Measurements from ENCODE around the gene PATL1. TPM values are rescaled to one million over a fixed set of nuclear protein-coding genes. Genes with fewer than 3 reads are reported as not detected.

PATL1 gene
- total and polyA plus RNA-seq, 8 donors = 4.5 to 12.9 (median 7.2) TPM

DNA sequence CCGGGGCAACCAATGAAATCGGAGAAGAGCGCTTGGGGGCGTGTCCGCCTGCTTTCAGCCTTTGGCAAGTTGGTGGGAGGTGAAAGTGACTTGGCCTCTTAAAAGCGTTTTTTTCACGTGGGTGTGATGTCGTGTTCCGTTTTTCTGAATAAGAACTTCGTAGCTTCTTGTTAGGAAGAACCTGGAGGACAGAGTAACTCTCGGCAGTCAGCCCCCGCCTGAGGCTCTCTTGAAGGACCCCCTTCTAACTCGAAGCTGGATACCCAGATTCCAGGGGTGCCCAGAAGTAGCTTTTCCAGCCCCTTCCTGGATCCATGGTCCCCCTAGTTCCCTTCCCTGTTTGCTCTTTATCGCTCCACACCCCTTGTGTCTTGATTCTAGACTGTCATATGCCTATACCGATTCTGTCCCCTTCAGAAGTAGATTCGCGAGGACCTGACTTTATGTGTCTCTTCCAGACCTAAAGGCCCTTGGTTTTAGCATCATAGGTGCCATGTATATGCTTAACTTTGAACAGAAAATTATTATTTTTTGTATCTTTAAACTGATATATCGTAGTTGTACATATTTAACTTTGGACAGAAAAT is 52.3 kb downstream of the PATL1 start:
- intact Hi-C loops (cut with DNase I) = no loop called here
- ATAC-seq (no peak), FAIRE-seq (no peak)

DNA sequence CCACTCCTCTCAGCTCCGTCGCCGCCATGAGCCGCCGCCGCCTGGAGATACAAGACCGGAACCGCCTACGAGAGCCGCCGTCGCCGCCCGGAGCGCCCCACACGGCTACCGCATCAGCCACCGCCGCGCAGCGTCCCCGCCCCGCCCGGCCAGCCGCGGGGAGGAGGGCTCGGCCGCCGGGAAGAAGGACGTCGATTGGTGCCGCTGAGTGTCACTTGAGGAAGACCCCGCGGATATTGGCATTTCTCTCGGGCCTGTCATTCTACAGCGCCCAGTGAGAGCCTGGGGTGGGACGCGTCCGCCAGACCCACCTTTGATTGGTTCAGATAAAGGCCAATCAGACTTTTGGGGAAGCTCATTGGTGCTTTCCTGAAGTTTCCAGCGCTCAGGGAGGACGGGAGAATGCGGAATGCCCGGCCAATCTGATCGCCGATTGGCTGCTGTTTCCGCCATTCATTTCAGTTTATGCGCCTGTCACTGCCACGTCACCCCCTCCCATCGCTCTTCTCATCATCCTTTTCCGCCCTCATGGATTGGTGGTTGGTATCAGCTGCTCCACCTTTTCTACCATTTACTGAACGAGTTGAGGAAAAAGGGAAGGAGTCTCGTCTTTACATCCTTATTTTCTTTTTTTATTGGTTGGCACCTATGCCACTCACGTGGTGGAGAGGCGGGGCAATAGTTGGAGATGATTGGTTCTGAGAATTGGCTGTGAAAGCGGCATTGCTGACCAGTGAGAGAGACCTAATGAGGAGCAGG is 53.0 kb downstream of the PATL1 start, which contains the start of gene OSBP:
Gene OSBP (minus strand): TSS at position 138 of the 759 bp plus-strand sequence. CDS start 110 bp downstream, at position 28.
- Histone ChIP-seq H3K27ac (peak within 1 kb of the TSS; percentile 87 to 96 (median 95)), H3K9me3 (no peaks in the 10 kb centered on the region), H3K4me3 (peak within 1 kb of the TSS; percentile 53 to 85 (median 78)), H3K4me1 (peaks cover 24 to 42% (median 35%) of the 10 kb centered on the region in 3 donors), H3K27me3 (no peaks in the 10 kb centered on the region), H3K36me3 (no peaks in the 10 kb centered on the region)
- WGBS, 2 donors = 0 to 1% methylated on average over 55 of the region's 55 CpGs
- DNase-seq = peak; percentile 93 to 100 (median 98)
- FAIRE-seq = peak; percentile 99
- peak; percentile 79 to 91 (median 83) for ATAC-seq
- TF ChIP-seq, protein P1, sequence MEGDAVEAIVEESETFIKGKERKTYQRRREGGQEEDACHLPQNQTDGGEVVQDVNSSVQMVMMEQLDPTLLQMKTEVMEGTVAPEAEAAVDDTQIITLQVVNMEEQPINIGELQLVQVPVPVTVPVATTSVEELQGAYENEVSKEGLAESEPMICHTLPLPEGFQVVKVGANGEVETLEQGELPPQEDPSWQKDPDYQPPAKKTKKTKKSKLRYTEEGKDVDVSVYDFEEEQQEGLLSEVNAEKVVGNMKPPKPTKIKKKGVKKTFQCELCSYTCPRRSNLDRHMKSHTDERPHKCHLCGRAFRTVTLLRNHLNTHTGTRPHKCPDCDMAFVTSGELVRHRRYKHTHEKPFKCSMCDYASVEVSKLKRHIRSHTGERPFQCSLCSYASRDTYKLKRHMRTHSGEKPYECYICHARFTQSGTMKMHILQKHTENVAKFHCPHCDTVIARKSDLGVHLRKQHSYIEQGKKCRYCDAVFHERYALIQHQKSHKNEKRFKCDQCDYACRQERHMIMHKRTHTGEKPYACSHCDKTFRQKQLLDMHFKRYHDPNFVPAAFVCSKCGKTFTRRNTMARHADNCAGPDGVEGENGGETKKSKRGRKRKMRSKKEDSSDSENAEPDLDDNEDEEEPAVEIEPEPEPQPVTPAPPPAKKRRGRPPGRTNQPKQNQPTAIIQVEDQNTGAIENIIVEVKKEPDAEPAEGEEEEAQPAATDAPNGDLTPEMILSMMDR (IDR thresholded peaks at IDR 0.05) = no peak
- intact Hi-C loops (cut with DNase I) = no loop called here

More for the DNA sequence above, 52.3 kb downstream of the PATL1 start:
- H3K9me3 ChIP-seq = no peaks in the 10 kb centered on the region
- TF ChIP-seq, protein P1 (IDR thresholded peaks at IDR 0.05) = no peak
- no peaks in the 10 kb centered on the region for H3K36me3 ChIP-seq
- peak overlapping the region; percentile 82 to 96 (median 89) for H3K27ac ChIP-seq
- peak in 3 of 6 donors; percentile 86 to 96 (median 96) for DNase-seq
- H3K4me1 ChIP-seq = peaks cover 20 to 35% (median 28%) of the 10 kb centered on the region in 3 donors
- H3K27me3 ChIP-seq = no peaks in the 10 kb centered on the region
- WGBS, 2 donors = 4% methylated on average over 18 of the region's 18 CpGs
- peak overlapping the region; percentile 5 to 48 (median 32) for H3K4me3 ChIP-seq

GRCh38 chr11:59615120-59615636 is 53.7 kb downstream of the PATL1 start:
- H3K27me3 ChIP-seq = no peaks in the 10 kb centered on the region
- H3K4me1 ChIP-seq = peaks cover 31 to 45% (median 41%) of the 10 kb centered on the region in 3 donors
- peak overlapping the region; percentile 87 to 96 (median 95) for H3K27ac ChIP-seq
- H3K9me3 ChIP-seq = no peaks in the 10 kb centered on the region
- peaks cover 0 to 2% (median 0%) of the 10 kb centered on the region in 3 donors for H3K36me3 ChIP-seq
- FAIRE-seq (no peak), DNase-seq (peak; percentile 62 to 87 (median 73)), ATAC-seq (peak in 1 of 4 donors; percentile 18)
- 0 to 1% methylated on average over 51 of the region's 51 CpGs for WGBS, 2 donors
- TF ChIP-seq, protein P1 (IDR thresholded peaks at IDR 0.05) = no peak
- peak overlapping the region; percentile 53 to 85 (median 78) for H3K4me3 ChIP-seq
- intact Hi-C loops (cut with DNase I) = no loop called here

DNA sequence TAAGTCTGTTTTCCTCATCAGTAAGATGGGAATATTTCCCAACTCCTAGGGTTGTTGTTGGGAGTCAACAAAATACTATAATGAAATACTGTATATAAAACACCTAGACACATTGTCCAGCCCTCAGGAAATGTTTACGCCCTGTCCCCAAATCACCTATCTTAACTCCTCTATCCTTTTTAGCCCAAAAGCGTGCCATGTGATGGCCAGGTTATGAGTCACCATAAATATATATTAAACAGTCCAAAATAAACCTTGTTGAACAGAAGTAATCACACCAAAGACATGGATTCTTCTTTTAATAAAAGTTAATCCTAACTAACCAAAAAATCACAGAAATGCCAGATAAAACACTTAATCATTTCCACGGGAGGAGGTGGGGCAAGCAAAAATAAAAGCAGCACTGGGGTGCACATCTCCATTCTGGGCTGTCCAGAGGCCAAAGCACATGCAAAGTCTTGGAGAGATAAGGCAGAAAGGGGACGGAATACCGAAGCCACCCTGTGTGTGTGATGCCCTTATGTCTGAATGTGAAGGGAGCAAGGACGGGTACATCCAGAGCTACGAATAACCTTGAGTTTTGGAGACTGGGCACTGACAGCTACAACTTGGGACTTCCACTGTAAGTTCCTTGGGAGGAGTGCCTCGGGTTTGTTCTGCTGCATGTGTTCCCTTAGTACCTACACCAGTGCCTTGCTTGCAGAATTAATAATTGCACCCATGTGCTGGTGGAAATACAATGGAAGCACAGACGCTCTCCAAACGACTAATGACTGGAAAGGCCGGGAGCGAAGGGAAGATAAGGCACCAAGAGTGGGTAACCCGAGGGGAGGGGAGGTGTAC is 54.3 kb downstream of the PATL1 start:
- intact Hi-C loops (cut with DNase I) = no loop called here
- 5 to 6% methylated on average over 13 of the region's 13 CpGs for WGBS, 2 donors

More for the DNA sequence above, 54.3 kb downstream of the PATL1 start:
- no peaks in the 10 kb centered on the region for H3K9me3 ChIP-seq
- peak in 1 of 6 donors; percentile 17 for DNase-seq
- H3K36me3 ChIP-seq = peaks cover 0 to 8% (median 1%) of the 10 kb centered on the region in 3 donors
- peak overlapping the region; percentile 53 to 85 (median 78) for H3K4me3 ChIP-seq
- TF ChIP-seq, protein P1 (IDR thresholded peaks at IDR 0.05) = no peak
- no peak for ATAC-seq
- peak overlapping the region; percentile 87 to 96 (median 95) for H3K27ac ChIP-seq
- H3K27me3 ChIP-seq = no peaks in the 10 kb centered on the region
- peaks cover 32 to 50% (median 44%) of the 10 kb centered on the region in 3 donors for H3K4me1 ChIP-seq
- FAIRE-seq = no peak

All from pancreas (tissue), 10 donors.